Vagina (tissue), 2 donors: Measurements from ENCODE around the gene SLC34A1. TPM values are rescaled to one million over a fixed set of nuclear protein-coding genes. Genes with fewer than 3 reads are reported as not detected.

Source experiments
- DNase-seq, 2 donors: peaks; one replicate each; pipeline ENCODE4 v3.0.0-alpha.2; 2017; ENCODE audit errors: extremely low spot score in 2 of 2
- H3K27ac ChIP-seq: fragments of 200-600 bp; sonication (generic); one replicate; pipeline ENCODE4 v1.5.1; 2019
- H3K27me3 ChIP-seq: fragments of 200-600 bp; sonication (generic); one replicate; pipeline ENCODE4 v1.5.1; 2019
- H3K36me3 ChIP-seq, 2 donors: fragments of 200-600 bp; sonication (generic); one replicate each; pipeline ENCODE4 v1.5.1; 2017 to 2019
- H3K4me1 ChIP-seq: fragments of 200-600 bp; sonication (generic); one replicate; pipeline ENCODE4 v1.5.1; 2019
- H3K4me3 ChIP-seq, 2 donors: fragments of 200-600 bp; sonication (generic); 1 replicate in 1 of 2; 2 replicates in 1 of 2; pipeline ENCODE4 v1.5.1; 2016 to 2019
- H3K9me3 ChIP-seq: fragments of 200-600 bp; sonication (generic); one replicate; pipeline ENCODE4 v1.5.1; 2019
- CTCF ChIP-seq, 3 experiments: fragments of 450-650 bp in 2 of 3; fragments of 200-600 bp in 1 of 3; sonication (generic) in 1 of 3; IDR thresholded peaks; one replicate each; pipeline ENCODE4 v1.5.1; 2017 to 2019; ENCODE audit warnings: antibody characterized with exemption in 3 of 3, mild to moderate bottlenecking in 2 of 3, moderate library complexity in 2 of 3
- POLR2A ChIP-seq, 2 donors: fragments of 450-650 bp; IDR thresholded peaks; one replicate each; pipeline ENCODE4 v1.6.1; 2017; ENCODE audit warnings: antibody characterized with exemption in 2 of 2, mild to moderate bottlenecking in 2 of 2, moderate library complexity in 2 of 2
- POLR2AphosphoS5 ChIP-seq, 2 donors: sonication (generic); formaldehyde crosslinking; IDR thresholded peaks; one replicate each; pipeline ENCODE4 v1.9.0; 2017; ENCODE audit warnings: antibody characterized with exemption in 2 of 2, mild to moderate bottlenecking in 2 of 2, low read depth in 1 of 2; ENCODE audit not compliant: insufficient read depth in 1 of 2
- intact Hi-C: fragments of 100-400 bp; cut with DNase I; formaldehyde crosslinking; loops from one replicate; pipeline ENCODE4 v1.15.1; 2023
- total RNA-seq: library from RNA; depleted of rRNA; stranded (reverse); fragments of >200 nt; gene quantifications from one replicate; pipeline ENCODE4 v1.2.3, GENCODE V29; 2016

Gene SLC34A1
- total RNA-seq, 1 donor from 2014 or later = not detected

GRCh38 chr5:177350776-177351391 lies 33.4 kb upstream of the SLC34A1 start:
- peak overlapping the region; percentile 91 for H3K27ac ChIP-seq
- TF ChIP-seq POLR2A (IDR thresholded peaks at IDR 0.05) (no peak), CTCF (IDR thresholded peaks at IDR 0.05) (no peak), POLR2AphosphoS5 (IDR thresholded peaks at IDR 0.05; ENCODE audit: insufficient read depth in 1 of 2, low read depth in 1 of 2) (no peak)
- H3K4me1 ChIP-seq = peaks cover 48% of the 10 kb centered on the region
- intact Hi-C loops = no loop called here
- no peak for DNase-seq
- H3K9me3 ChIP-seq = no peaks in the 10 kb centered on the region
- peak overlapping the region; percentile 68 to 99 for H3K4me3 ChIP-seq
- no peaks in the 10 kb centered on the region for H3K36me3 ChIP-seq
- no peaks in the 10 kb centered on the region for H3K27me3 ChIP-seq

GRCh38 chr5:177351392-177352329 lies 32.6 kb upstream of the SLC34A1 start, which contains the start of gene LMAN2:
LMAN2 (minus strand) TSS chr5:177351668; CDS start chr5:177351647, 21 bp downstream.
- H3K4me1 ChIP-seq = peaks cover 45% of the 10 kb centered on the region
- intact Hi-C loops = no loop called here
- H3K36me3 ChIP-seq = no peaks in the 10 kb centered on the region
- peak in 1 of 2 donors; percentile 94 for DNase-seq
- H3K27ac ChIP-seq = peak within 1 kb of the TSS; percentile 91
- TF ChIP-seq POLR2AphosphoS5 (IDR thresholded peaks at IDR 0.05; ENCODE audit: insufficient read depth in 1 of 2, low read depth in 1 of 2) (peak; percentile 91 to 93), CTCF (IDR thresholded peaks at IDR 0.05) (peak in 1 of 3 experiments; percentile 26), POLR2A (IDR thresholded peaks at IDR 0.05) (peak in 1 of 2 donors; percentile 29)
- peak within 1 kb of the TSS; percentile 68 to 99 for H3K4me3 ChIP-seq
- H3K27me3 ChIP-seq = no peaks in the 10 kb centered on the region
- no peaks in the 10 kb centered on the region for H3K9me3 ChIP-seq

- no peaks in the 10 kb centered on the region for H3K9me3 ChIP-seq
- intact Hi-C loops = no loop called here
- no peak overlapping the region for H3K4me3 ChIP-seq
- no peak for DNase-seq
- H3K36me3 ChIP-seq = no peaks in the 10 kb centered on the region
- peaks cover 37% of the 10 kb centered on the region for H3K4me1 ChIP-seq
- no peaks in the 10 kb centered on the region for H3K27me3 ChIP-seq
- no peak for TF ChIP-seq POLR2AphosphoS5 (IDR thresholded peaks at IDR 0.05; ENCODE audit: insufficient read depth in 1 of 2, low read depth in 1 of 2)
- TF ChIP-seq CTCF (IDR thresholded peaks at IDR 0.05) = no peak
- TF ChIP-seq POLR2A (IDR thresholded peaks at IDR 0.05) = no peak
- no peak overlapping the region for H3K27ac ChIP-seq
Measured at GRCh38 chr5:177353093-177353492, 31.1 kb upstream of the SLC34A1 start.

- Histone ChIP-seq H3K9me3 (no peaks in the 10 kb centered on the region), H3K36me3 (no peaks in the 10 kb centered on the region), H3K27me3 (no peaks in the 10 kb centered on the region), H3K4me3 (no peak overlapping the region), H3K4me1 (peaks cover 31% of the 10 kb centered on the region), H3K27ac (no peak overlapping the region)
- TF ChIP-seq CTCF (IDR thresholded peaks at IDR 0.05) (no peak), POLR2AphosphoS5 (IDR thresholded peaks at IDR 0.05; ENCODE audit: insufficient read depth in 1 of 2, low read depth in 1 of 2) (no peak), POLR2A (IDR thresholded peaks at IDR 0.05) (no peak)
- no peak for DNase-seq
- intact Hi-C loops = no loop called here
Measured at GRCh38 chr5:177354256-177354655, 30.0 kb upstream of the SLC34A1 start.
